Heart left ventricle (tissue), 13 donors: ENCODE data around the gene ASIC2.

Source experiments
- CTCF ChIP-seq, 12 donors: fragments of 200-600 bp; sonication (generic) in 4 of 12; IDR thresholded peaks; one replicate each; pipeline versions ENCODE4 v1.5.0 to v1.8.0; 2018 to 2022; ENCODE audit warnings: antibody characterized with exemption in 12 of 12, mild to moderate bottlenecking in 5 of 12
- POLR2A ChIP-seq, 2 donors: fragments of 450-650 bp; IDR thresholded peaks; one replicate each; pipeline ENCODE4 v1.6.1; 2017; ENCODE audit warnings: antibody characterized with exemption in 2 of 2, mild to moderate bottlenecking in 2 of 2, moderate library complexity in 2 of 2
- donor health status: ischemic (EF 13 %, LVEDD 7.1; RV severe dilation, severe dysfunction).
- donor health status: DM: no; HTN: yes; CAD: no.
- donor health status: DM: no; HTN: no; CAD: no.
- donor health status: ischemic (EF 25% LVEDD 6.9; RV normal size, moderate dysfunction).
- donor health status: ischemic (EF 25% LVEDD 5.7; RV mildly dilated, moderate dysfunction).
- donor health status: ischemic (EF 35%, LVEDD 5.7; RV mildly dilated, moderate dysfunction).
- donor health status: nonischemic (EF 11% LVEDD 7.7; RV severe dilation, severe dysfunction).
- donor health status: DM: yes; HTN: yes; CAD: no.
- donor health status: PGD.
- donor health status: ischemic (EF 29% LVEDD 5.4; RV normal size, mild dysfunction).
- donor health status: nonischemic (EF 23%, LVEDD 6.1; RV moderate dilation, normal function).

GRCh38 chr17:33217891-33218290 lies 75.2 kb downstream of the ASIC2 start:
- no peak for TF ChIP-seq CTCF (IDR thresholded peaks at IDR 0.05)
- no peak for TF ChIP-seq POLR2A (IDR thresholded peaks at IDR 0.05)
